NCI-H146 (cell line): ENCODE data around the gene ZBTB37.
A peak's percentile ranks its signal among the peaks of the same experiment; 100 is the strongest.
"Not testable (repeated sequence)": the region's sequence is repeated elsewhere in the genome, so short reads cannot be mapped to it uniquely, and the experiment has no call there.

Source experiments
- DNase-seq: peaks from one replicate; lab custom pipeline; 2025; lab: John Stamatoyannopoulos, UW

The ZBTB37 gene

GRCh38 chr1:173868266-173869020 lies at the start of gene ZBTB37:
Gene ZBTB37, plus strand, starts transcription at chr1:173868380. Its CDS starts 1,846 bp downstream, at chr1:173870226.
- DNase-seq, result peak; percentile 95

DNA sequence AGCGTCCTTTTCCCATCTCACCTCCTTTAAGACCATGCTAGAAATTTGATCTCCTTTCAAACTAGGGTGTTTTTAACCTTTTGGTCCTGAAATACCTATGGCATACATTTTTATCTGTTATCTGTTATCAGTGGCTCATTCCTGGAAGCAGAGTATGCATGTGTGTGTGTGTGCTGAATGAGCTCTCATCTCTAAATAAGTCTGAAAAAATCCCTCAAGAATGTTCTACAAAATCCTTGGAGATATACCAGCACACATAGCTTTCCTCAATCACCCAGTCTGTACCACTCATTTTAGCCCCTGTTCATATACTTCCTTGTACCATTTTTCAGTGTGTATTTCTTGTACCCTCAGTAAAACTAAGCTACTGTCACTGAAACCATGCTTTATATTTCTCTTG lies 49.7 kb upstream of the ZBTB37 start:
- DNase-seq, result no peak

- no peak for DNase-seq
These were observed 46.5 kb upstream of the ZBTB37 start for GRCh38 chr1:173821680-173822079.

GRCh38 chr1:173823781-173824314 lies 44.3 kb upstream of the ZBTB37 start:
- no peak for DNase-seq

DNA sequence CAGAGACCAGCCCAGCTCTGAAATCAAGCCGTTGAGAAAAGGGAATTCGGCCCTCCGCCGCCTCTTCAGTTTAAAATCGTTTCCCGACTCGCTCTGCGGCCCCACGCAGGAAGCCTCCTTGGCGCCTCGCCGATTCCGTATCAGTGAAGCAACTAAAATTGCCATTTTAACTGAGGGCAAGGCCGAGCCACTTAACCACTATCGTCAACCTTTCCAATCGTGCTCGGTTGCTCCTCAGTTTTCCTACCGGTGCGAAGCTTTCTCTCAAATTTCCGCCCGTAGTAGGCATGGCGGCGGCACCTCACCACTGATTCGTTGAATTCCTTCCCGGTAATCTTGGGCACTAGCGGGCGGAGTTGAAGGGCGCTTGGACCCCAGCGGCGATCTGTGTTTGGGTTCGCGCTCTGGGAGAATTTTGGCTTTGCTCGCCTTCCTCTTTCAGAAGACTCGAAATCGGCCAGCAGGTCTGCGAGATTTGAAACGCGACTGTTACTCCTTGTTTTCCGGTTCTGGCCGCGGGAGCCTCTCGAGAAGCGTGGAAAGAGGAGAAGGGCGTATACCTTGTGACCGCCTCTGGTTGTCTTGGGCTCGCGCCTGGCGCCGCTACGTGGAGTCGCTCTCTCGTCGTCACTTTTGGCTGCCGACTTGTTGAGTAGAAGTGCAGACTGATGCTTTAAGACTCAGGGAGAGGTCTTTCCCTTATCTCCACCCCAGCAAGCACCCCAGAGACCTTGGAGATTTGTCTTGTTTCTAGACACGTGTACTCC lies 43.7 kb upstream of the ZBTB37 start, which contains the start of the genes CENPL and DARS2:
TSS of gene CENPL (minus strand) at position 569 of the 767 bp plus-strand sequence. CDS start 13,584 bp downstream, outside the sequence.
TSS of gene DARS2 (plus strand) at position 359 of the 767 bp plus-strand sequence. CDS start 557 bp downstream, outside the sequence.
- DNase-seq, result peak; percentile 97

GRCh38 chr1:173827611-173828010 lies 40.6 kb upstream of the ZBTB37 start:
- no peak for DNase-seq

DNA sequence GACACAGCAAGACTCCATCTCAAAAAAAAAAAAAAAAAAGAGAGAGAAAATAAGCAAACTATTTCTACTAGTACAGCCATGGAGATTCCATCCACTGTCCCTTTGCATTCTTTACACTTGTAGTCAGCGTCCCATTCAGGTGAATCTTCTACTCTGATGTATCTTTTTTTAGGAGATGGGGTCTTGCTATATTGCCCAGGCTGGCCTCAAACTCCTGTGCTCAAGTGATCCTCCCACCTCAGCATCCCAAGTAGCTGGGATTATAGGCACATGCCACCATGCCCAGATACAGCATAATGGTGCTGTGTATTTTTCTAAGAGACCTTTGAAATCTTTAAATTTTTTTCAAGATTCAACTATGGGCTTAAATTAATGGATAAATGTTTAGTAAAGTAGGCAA lies 35.4 kb upstream of the ZBTB37 start:
- DNase-seq, result no peak

- no peak for DNase-seq
These were observed 16.1 kb upstream of the ZBTB37 start for GRCh38 chr1:173852105-173852504.

- no peak for DNase-seq
These were observed 15.1 kb upstream of the ZBTB37 start for GRCh38 chr1:173853074-173853473.

DNA sequence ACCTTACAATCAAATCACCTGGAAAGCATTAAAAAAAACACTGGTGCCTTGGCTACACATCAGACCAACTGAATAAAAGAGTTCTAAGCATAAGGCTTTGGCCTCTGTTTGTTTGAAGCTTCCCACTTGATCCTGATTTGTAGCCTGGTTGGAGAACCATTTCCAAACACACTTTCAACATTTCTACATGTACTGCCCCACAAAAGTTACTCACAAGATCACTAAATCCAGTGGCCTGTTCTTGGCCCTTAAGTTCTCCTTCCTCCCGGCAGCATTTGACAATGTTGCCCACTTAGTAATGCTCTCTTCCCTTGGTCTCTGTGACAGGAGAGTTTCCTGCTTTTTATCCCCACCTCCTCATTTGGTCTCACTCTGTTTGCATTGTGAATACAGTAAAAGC lies 12.2 kb upstream of the ZBTB37 start:
- DNase-seq, result no peak

DNA sequence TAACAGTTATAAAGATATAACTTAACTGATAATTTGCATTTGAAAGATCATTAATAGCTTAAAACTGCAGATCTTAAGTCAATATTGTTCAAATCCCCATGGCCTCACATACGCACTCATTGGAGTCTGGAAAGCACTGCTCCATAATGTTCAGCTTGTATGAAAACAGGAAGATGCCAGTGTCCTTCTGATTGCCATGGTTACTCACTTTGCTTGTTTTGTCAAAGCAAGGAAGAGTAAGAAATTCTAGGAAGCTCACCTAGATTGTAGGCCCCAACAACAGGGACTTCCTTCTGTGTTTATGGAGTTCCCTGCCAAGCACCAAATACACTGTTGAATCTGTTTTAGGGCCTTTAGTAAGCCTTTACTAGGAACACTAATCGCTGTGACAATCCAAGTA lies 11.3 kb upstream of the ZBTB37 start:
- DNase-seq, result no peak

- no peak for DNase-seq
These were observed 10.7 kb upstream of the ZBTB37 start for GRCh38 chr1:173857363-173857917.

GRCh38 chr1:173859547-173859946 lies 8.6 kb upstream of the ZBTB37 start:
- not testable (repeated sequence) for DNase-seq

DNA sequence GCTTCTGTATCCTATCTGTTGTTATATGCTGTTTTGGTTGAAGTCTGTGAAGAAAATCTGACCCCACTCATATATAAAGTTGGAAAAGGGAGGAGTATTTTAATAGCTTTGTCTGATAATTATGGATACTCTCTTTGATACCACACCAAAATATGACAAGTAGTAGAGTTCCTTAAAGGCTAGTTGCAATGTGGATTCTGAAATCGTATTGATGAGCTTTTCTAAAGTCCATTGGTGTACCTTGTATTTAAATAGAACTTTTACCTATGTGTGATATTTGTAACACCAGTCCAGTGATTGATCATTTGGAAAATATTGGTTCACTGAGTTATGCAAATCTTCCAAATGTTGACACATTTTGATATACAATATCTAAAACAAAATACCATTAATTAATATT lies 8.1 kb upstream of the ZBTB37 start:
- DNase-seq, result no peak

GRCh38 chr1:173861731-173862145 lies 6.4 kb upstream of the ZBTB37 start:
- no peak for DNase-seq

- DNase-seq, result not testable (repeated sequence)
These were observed 5.9 kb upstream of the ZBTB37 start for GRCh38 chr1:173862146-173862768.

GRCh38 chr1:173862769-173863223 lies 5.4 kb upstream of the ZBTB37 start:
- DNase-seq, result no peak

DNA sequence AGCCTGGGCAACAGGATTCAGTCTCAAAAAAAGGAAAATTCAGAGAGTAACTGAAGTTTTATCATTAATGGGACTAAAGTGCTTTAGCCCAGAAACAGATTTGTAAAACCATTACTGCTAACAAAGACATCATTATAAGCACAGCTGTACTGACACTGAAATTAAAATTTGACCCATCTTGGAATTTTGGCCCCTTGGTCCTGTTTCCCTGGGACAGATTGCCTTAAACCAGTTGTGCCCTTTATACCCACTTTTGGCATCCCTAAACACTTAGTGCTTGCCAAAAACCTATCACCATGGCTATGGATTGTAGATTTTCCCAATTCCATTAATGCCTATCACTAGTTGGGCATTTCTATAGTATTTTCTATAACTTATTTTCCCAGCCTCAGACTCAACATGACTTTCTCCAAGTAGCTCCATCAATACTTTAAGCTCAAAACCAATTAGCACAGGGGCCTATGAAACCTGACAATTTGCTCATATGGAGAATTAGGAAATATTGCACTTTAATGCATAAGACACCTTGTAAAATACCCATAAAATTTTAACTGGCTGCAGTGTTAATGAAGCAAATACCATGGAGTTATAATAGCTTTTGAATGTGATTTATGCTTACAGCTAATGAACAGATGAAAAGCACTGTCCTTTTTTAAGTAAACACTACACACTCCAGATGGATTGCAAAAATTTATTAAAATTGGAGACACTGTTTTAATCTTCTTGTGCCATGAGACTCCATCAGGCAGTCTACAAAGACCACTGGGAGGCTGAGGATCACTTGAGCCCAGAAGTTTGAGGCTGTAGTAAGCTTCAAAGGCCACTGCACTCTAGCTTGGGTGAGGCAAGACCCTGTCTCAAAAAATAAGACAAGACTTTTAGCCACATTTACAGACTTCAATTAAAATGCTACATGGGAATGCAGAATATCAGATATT lies 4.7 kb upstream of the ZBTB37 start:
- DNase-seq, result no peak

DNA sequence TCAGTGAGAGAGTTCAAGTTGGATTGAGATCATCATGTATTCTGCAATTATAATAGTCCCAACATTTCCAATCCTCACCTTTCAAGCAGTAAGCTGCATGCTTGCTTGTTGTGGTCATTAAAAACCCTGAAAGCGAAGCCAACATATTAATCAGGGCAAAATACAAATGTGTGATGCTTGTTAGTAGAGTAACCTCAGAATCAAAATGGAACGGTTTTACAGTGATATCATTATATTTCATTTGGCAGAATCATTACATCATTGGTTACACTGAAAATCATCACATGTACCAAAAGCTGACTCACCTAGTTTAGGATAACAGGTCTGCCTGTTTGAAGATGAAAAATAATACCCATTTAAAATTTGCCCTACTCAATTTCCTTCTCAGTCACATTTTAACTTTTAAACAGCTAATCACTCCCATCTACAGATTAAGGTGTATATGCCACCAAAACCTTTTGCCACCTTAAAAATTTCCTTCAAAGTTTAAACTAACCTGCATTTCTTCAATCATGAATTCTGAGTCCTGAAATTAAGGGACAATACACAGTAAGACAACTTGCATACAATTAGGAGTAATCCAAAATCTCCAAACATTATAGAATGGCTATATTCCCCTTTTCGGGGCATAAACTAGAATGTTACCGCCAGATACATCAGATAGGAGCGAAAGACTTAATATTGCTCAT lies 3.9 kb upstream of the ZBTB37 start:
- no peak for DNase-seq
